ENCODE results near the gene SNCG. TPM values are rescaled to one million over a fixed set of nuclear protein-coding genes. Genes with fewer than 3 reads are reported as not detected.
A peak's percentile ranks its signal among the peaks of the same experiment; 100 is the strongest.
"Not testable (repeated sequence)": the region's sequence is repeated elsewhere in the genome, so short reads cannot be mapped to it uniquely, and the experiment has no call there.

SNCG gene
- total RNA-seq, 2 donors from 2014 or later = not detected

DNA sequence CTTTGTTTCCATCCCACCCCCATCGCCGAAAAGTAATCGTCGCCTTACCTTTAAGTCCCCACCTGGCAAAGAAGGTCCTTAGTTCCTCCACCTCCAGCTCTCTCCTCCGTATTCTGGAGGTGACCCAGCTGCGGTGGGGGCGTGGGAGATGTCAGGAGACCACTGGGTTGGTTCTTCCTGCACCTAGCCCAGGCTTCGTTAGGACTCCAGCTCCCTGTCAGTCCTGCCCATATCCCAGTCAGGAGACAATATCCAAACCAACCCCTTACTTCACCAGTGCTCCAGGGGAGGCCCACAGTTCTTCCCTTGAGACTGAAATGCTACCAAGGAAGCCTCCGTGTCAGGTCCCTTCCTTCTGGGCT, 10.6 kb downstream of the SNCG start:
- no peaks in the 10 kb centered on the region for H3K36me3 Mint-ChIP-seq (ENCODE audit: low read depth)
- peaks cover 34% of the 10 kb centered on the region for H3K4me1 Mint-ChIP-seq
- no peak for ATAC-seq
- H3K9me3 ChIP-seq (ENCODE audit: control insufficient read depth, low read length, poor library complexity, severe bottlenecking) = no peaks in the 10 kb centered on the region
- H3K4me3 Mint-ChIP-seq = peak overlapping the region; percentile 36
- no peak for DNase-seq
- no peaks in the 10 kb centered on the region for H3K27me3 Mint-ChIP-seq
- H3K27ac Mint-ChIP-seq = peak overlapping the region; percentile 71

GRCh38 chr10:86969421-86970041, 11.1 kb downstream of the SNCG start:
- no peaks in the 10 kb centered on the region for H3K27me3 Mint-ChIP-seq
- no peaks in the 10 kb centered on the region for H3K36me3 Mint-ChIP-seq (ENCODE audit: low read depth)
- DNase-seq (no peak), ATAC-seq (no peak)
- no peaks in the 10 kb centered on the region for H3K9me3 ChIP-seq (ENCODE audit: control insufficient read depth, low read length, poor library complexity, severe bottlenecking)
- H3K4me1 Mint-ChIP-seq = peaks cover 34% of the 10 kb centered on the region
- H3K4me3 Mint-ChIP-seq = peak overlapping the region; percentile 87
- H3K27ac Mint-ChIP-seq = peak overlapping the region; percentile 71

- Mint-ChIP-seq H3K4me3 (peak overlapping the region; percentile 87), H3K36me3 (ENCODE audit: low read depth) (no peaks in the 10 kb centered on the region), H3K27ac (peak overlapping the region; percentile 96), H3K27me3 (no peaks in the 10 kb centered on the region), H3K4me1 (peaks cover 34% of the 10 kb centered on the region)
- ATAC-seq (no peak), DNase-seq (no peak)
- H3K9me3 ChIP-seq (ENCODE audit: control insufficient read depth, low read length, poor library complexity, severe bottlenecking) = no peaks in the 10 kb centered on the region
These were observed 12.0 kb downstream of the SNCG start for GRCh38 chr10:86970162-86970981.

- no peak for DNase-seq
- H3K27ac Mint-ChIP-seq = peak overlapping the region; percentile 96
- H3K27me3 Mint-ChIP-seq = no peaks in the 10 kb centered on the region
- peak overlapping the region; percentile 87 for H3K4me3 Mint-ChIP-seq
- peaks cover 29% of the 10 kb centered on the region for H3K4me1 Mint-ChIP-seq
- no peaks in the 10 kb centered on the region for H3K9me3 ChIP-seq (ENCODE audit: control insufficient read depth, low read length, poor library complexity, severe bottlenecking)
- H3K36me3 Mint-ChIP-seq (ENCODE audit: low read depth) = no peaks in the 10 kb centered on the region
- no peak for ATAC-seq
These were observed 12.5 kb downstream of the SNCG start for GRCh38 chr10:86970982-86971231.

DNA sequence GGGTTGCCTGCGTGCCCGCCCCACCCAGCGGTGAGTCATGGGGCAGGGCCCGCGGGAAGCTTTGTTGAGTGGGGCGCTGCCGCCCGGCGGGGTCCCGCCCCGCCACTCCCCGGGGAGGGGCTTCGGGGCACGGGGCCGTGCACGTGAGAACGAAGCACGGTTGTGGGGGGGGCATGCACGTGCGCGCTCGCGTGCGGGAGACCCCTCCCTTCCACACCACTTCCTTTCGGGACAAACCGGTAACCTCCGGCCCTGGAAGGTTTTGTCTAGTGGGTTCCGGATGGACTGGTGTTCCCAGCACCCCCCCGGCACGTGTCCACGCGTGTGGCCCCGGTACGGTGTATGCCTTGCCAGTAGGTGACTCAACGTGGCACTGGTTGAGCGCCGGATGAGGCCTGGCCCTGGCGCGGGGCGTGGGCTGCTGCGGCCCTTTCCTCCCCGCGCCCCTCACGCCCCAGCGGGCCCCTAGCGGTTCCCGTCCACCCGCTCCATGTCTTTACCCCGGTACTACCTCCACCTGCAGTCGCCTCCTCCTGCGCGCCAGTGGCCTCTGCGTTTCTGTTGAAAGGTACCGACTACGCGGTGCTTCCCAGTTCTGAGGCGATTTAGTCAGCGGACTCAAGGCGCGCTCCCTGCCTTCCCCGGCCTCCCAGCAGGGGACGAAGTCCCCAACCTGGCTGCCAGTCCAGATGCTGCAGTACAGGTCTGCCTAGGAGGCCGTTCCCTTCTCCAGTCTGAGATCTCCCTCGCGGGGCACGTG, 13.0 kb downstream of the SNCG start:
- peak; percentile 91 for ATAC-seq
- no peaks in the 10 kb centered on the region for H3K36me3 Mint-ChIP-seq (ENCODE audit: low read depth)
- no peaks in the 10 kb centered on the region for H3K27me3 Mint-ChIP-seq
- peak overlapping the region; percentile 96 for H3K27ac Mint-ChIP-seq
- peak; percentile 90 to 92 (median 91) for DNase-seq
- peaks cover 25% of the 10 kb centered on the region for H3K4me1 Mint-ChIP-seq
- no peaks in the 10 kb centered on the region for H3K9me3 ChIP-seq (ENCODE audit: control insufficient read depth, low read length, poor library complexity, severe bottlenecking)
- H3K4me3 Mint-ChIP-seq = peak overlapping the region; percentile 87

DNA sequence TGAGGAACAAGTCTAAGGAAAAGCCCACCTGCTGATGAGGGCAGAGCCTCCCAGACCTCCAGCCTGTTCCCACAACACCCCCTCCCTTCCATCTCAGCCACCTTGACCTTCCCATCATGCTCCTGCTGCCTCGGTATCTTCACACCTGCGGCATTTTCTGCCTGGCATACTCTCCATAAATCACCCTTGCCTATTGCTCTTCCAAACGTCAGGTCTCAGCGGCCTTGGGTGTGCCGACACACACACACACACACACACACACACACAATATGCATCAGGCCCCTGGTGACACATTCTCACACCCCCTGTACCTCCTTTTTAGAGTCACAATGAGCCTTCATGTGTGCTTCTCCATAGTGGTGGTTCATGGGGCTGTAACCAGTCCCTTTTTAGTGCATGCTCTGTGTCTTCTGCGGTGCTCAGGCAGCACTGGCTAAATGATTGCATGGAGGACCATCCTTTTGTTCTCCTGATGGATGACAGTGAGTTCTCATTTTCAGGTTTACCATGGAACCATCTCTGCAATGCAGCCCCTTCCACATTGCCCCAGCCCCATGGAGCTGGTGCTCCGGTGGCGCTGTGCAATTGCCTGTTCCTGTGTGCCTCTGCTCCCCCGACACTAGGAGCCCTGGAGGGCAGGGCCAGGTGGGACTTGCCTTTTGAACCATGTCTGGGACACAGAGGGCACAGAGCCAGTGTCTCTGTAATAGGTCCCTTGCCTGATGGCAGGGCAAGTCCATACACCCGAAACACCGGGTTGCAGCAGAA, 14.4 kb downstream of the SNCG start:
- no peaks in the 10 kb centered on the region for H3K9me3 ChIP-seq (ENCODE audit: control insufficient read depth, low read length, poor library complexity, severe bottlenecking)
- DNase-seq (no peak), ATAC-seq (no peak)
- Mint-ChIP-seq H3K27ac (peak overlapping the region; percentile 96), H3K4me3 (peak overlapping the region; percentile 68), H3K27me3 (no peaks in the 10 kb centered on the region), H3K36me3 (ENCODE audit: low read depth) (no peaks in the 10 kb centered on the region), H3K4me1 (peaks cover 24% of the 10 kb centered on the region)

DNA sequence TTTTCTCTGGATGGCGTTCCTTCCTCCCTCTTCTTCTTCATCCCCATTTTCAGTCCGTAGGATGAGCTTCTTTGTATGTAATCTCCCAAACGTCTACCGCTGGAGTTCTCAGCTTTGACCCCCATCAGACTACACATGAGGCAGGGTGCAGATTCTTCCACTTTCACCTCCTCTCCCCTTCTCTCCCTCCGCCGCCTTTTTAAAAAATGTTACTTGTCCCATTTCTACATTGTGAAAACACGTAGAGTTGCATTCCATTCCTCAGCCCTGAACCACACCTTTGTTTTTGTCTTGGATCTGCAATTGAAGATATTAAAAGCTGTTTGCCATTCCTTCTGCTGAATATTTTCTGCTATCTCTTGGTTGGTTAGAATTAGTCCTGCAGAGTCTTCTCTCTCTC, 16.1 kb downstream of the SNCG start:
- Mint-ChIP-seq H3K27ac (peak overlapping the region; percentile 27), H3K36me3 (ENCODE audit: low read depth) (no peaks in the 10 kb centered on the region), H3K4me3 (no peak overlapping the region), H3K27me3 (no peaks in the 10 kb centered on the region), H3K4me1 (peaks cover 20% of the 10 kb centered on the region)
- no peak for ATAC-seq
- DNase-seq = no peak
- no peaks in the 10 kb centered on the region for H3K9me3 ChIP-seq (ENCODE audit: control insufficient read depth, low read length, poor library complexity, severe bottlenecking)

GRCh38 chr10:86976362-86977056, 18.1 kb downstream of the SNCG start:
- H3K27me3 Mint-ChIP-seq = no peaks in the 10 kb centered on the region
- H3K4me1 Mint-ChIP-seq = peaks cover 11% of the 10 kb centered on the region
- DNase-seq = no peak
- H3K4me3 Mint-ChIP-seq = no peak overlapping the region
- H3K27ac Mint-ChIP-seq = peak overlapping the region; percentile 87
- no peaks in the 10 kb centered on the region for H3K9me3 ChIP-seq (ENCODE audit: control insufficient read depth, low read length, poor library complexity, severe bottlenecking)
- ATAC-seq = no peak
- no peaks in the 10 kb centered on the region for H3K36me3 Mint-ChIP-seq (ENCODE audit: low read depth)

GRCh38 chr10:86978457-86978856, 20.1 kb downstream of the SNCG start:
- H3K27ac Mint-ChIP-seq; H3K4me3 Mint-ChIP-seq; H3K9me3 ChIP-seq (ENCODE audit: control insufficient read depth, low read length, poor library complexity, severe bottlenecking); H3K4me1 Mint-ChIP-seq; DNase-seq; ATAC-seq; H3K27me3 Mint-ChIP-seq; H3K36me3 Mint-ChIP-seq (ENCODE audit: low read depth): not testable (repeated sequence)

GRCh38 chr10:86979296-86979818, 21.0 kb downstream of the SNCG start:
- DNase-seq (no peak), ATAC-seq (no peak)
- Mint-ChIP-seq H3K27me3 (no peaks in the 10 kb centered on the region), H3K4me3 (no peak overlapping the region), H3K27ac (no peak overlapping the region), H3K36me3 (ENCODE audit: low read depth) (no peaks in the 10 kb centered on the region), H3K4me1 (peaks cover 3% of the 10 kb centered on the region)
- H3K9me3 ChIP-seq (ENCODE audit: control insufficient read depth, low read length, poor library complexity, severe bottlenecking) = no peaks in the 10 kb centered on the region

GRCh38 chr10:86979977-86980448, 21.6 kb downstream of the SNCG start:
- H3K36me3 Mint-ChIP-seq (ENCODE audit: low read depth) = no peaks in the 10 kb centered on the region
- DNase-seq = no peak
- H3K27me3 Mint-ChIP-seq = no peaks in the 10 kb centered on the region
- no peak for ATAC-seq
- no peaks in the 10 kb centered on the region for H3K9me3 ChIP-seq (ENCODE audit: control insufficient read depth, low read length, poor library complexity, severe bottlenecking)
- H3K4me1 Mint-ChIP-seq = peaks cover 3% of the 10 kb centered on the region
- H3K4me3 Mint-ChIP-seq = no peak overlapping the region
- H3K27ac Mint-ChIP-seq = no peak overlapping the region

DNA sequence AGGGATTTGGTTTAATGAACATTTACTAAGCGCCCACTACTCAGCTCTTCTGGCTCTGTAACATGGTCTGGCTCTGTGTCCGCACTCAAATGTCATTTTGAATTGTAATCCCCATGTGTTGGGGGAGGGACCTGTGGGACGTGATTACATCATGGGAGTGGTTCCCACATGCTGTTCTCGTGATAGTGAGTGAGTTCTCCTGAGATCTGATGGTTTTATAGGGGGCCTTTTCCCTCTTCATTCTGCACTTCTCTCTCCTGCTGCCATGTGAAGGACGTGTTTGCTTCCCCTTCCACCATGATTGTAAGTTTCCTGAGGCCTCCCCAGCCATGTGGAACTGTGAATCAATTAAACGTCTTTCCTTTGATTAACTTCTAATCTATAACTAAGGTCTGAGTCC, 22.6 kb downstream of the SNCG start:
- H3K36me3 Mint-ChIP-seq (ENCODE audit: low read depth); DNase-seq; H3K27ac Mint-ChIP-seq; ATAC-seq; H3K27me3 Mint-ChIP-seq; H3K9me3 ChIP-seq (ENCODE audit: control insufficient read depth, low read length, poor library complexity, severe bottlenecking); H3K4me3 Mint-ChIP-seq; H3K4me1 Mint-ChIP-seq: not testable (repeated sequence)

Data from T-helper 17 cell (primary cell).